ENCODE results near the gene SLC44A4. TPM values are rescaled to one million over a fixed set of nuclear protein-coding genes. Genes with fewer than 3 reads are reported as not detected.

The SLC44A4 gene
- total and polyA plus RNA-seq, 9 of the 15 experiments (the other 6 are each of a cell fraction or from before 2014, with no cell fraction given): 7.9 to 18.6 (median 11.2) TPM

GRCh38 chr6:31834367-31835250 is 44.2 kb downstream of the SLC44A4 start (continued):
- peak; percentile 93 for TF ChIP-seq CUX1 (CRISPR knock-in tag; IDR thresholded peaks at IDR 0.05)
- TF ChIP-seq SLC30A9 (CRISPR knock-in tag; IDR thresholded peaks at IDR 0.05): 0 out of 2 replicates have a peak, but pooled peaks have one; percentile 4
- TF ChIP-seq ATF1 (CRISPR knock-in tag; IDR thresholded peaks at IDR 0.05): no peak; the same call in 1 of the 2 replicates
- peak; percentile 81 for TF ChIP-seq ATF1 (tag; IDR thresholded peaks at IDR 0.05)
- no peak for TF ChIP-seq BDP1 (IDR thresholded peaks at IDR 0.05; ENCODE audit: insufficient read depth, insufficient read length)
- TF ChIP-seq ZNF639 (CRISPR knock-in tag; conservative IDR thresholded peaks at IDR 0.05 in 1 of 2, IDR thresholded peaks at IDR 0.05 in 1 of 2): peak in 1 of 2 experiments; percentile 92; a peak in 2 of 4 replicates
- peak; percentile 90 for TF ChIP-seq TCF15 (CRISPR knock-in tag; IDR thresholded peaks at IDR 0.05)
- TF ChIP-seq ZNF766 (CRISPR knock-in tag; conservative IDR thresholded peaks at IDR 0.05): no peak
- peak; percentile 87 to 96 for TF ChIP-seq SIN3A (IDR thresholded peaks at IDR 0.05; ENCODE audit: borderline replicate concordance in 2 of 2, control insufficient read depth in 1 of 2, low read depth in 2 of 2, low read length in 2 of 2)
- 0 out of 2 replicates have a peak, but pooled peaks have one; percentile 11 for TF ChIP-seq CEBPZ (IDR thresholded peaks at IDR 0.05; ENCODE audit: borderline replicate concordance, low read depth, low read length)
- TF ChIP-seq ZNF143 (CRISPR knock-in tag; IDR thresholded peaks at IDR 0.05): peak; percentile 77
- TF ChIP-seq MXI1 (IDR thresholded peaks at IDR 0.05; ENCODE audit: low read depth, low read length): peak; percentile 85
- no peak for TF ChIP-seq CHD4 (IDR thresholded peaks at IDR 0.05; ENCODE audit: insufficient read depth, insufficient replicate concordance, low read depth, low read length, poor library complexity, severe bottlenecking)
- no peak for TF ChIP-seq CSDE1 (IDR thresholded peaks at IDR 0.05)
- peak; percentile 46; the same call in 1 of the 2 replicates for TF ChIP-seq CAMTA2 (CRISPR knock-in tag; conservative IDR thresholded peaks at IDR 0.05)
